ENCODE data around the gene SHROOM3. TPM values are rescaled to one million over a fixed set of nuclear protein-coding genes. Genes with fewer than 3 reads are reported as not detected.

SHROOM3 gene
- total and polyA plus RNA-seq, 2 of the 13 experiments (the other 11 are each of a cell fraction or from before 2014, with no cell fraction given) = 0.01 TPM; not detected in 1

GRCh38 chr4:76709772-76710090 lies 274.7 kb downstream of the SHROOM3 start:
- Histone ChIP-seq H3K79me2 (ENCODE audit: insufficient read depth, low read length) (no peaks in the 10 kb centered on the region), H3K27ac (ENCODE audit: extremely low read length, insufficient read depth, low read length) (no peak overlapping the region)
- 30% methylated on average over 7 of the region's 7 CpGs for WGBS (ENCODE audit: low lambda C conversion rate)

More at GRCh38 chr4:76709772-76710090, 274.7 kb downstream of the SHROOM3 start:
- no peak overlapping the region for H2AFZ ChIP-seq (ENCODE audit: low read length)
- ChIA-PET POLR2A (no interaction called here), CTCF (ENCODE audit: low intra/inter-chr PET ratio, low total read pairs) (no interaction called here)
- H3K9ac ChIP-seq (ENCODE audit: insufficient read depth, low read depth, low read length) = no peak overlapping the region
- H3K27me3 ChIP-seq (ENCODE audit: control insufficient read depth in 1 of 2, insufficient read depth in 2 of 2, low read length in 2 of 2) = peaks cover 1 to 7% of the 10 kb centered on the region in 2 experiments; a peak in 1 of 5 replicates
- DNase-seq (ENCODE audit: low spot score) = no peak
- H3K36me3 ChIP-seq (replicated peaks in 1 of 2; ENCODE audit: control insufficient read depth in 1 of 2, insufficient read depth in 2 of 2, low read length in 2 of 2) = no peaks in the 10 kb centered on the region
- H3K4me3 ChIP-seq (replicated peaks in 1 of 3; ENCODE audit: insufficient read depth in 1 of 3, low read depth in 2 of 3, low read length in 3 of 3) = no peak overlapping the region
- intact Hi-C loops (cut with micrococcal nuclease; ENCODE audit: unreplicated experiment) (no loop called here), in situ Hi-C loops (cut with HindIII; ENCODE audit: extremely low pct_ligation_motif_present, low pct_unique_long_range_greater_than_20kb) (no loop called here)
- no peak for ATAC-seq
- no peak overlapping the region for H3K4me2 ChIP-seq (ENCODE audit: low read depth, low read length)
- peaks cover 14% of the 10 kb centered on the region for H3K4me1 ChIP-seq (ENCODE audit: insufficient read depth, low read length)
- FAIRE-seq = no peak
- H3K9me3 ChIP-seq (ENCODE audit: low read length) = no peaks in the 10 kb centered on the region
- TF ChIP-seq IRX3 (CRISPR knock-in tag; IDR thresholded peaks at IDR 0.05; ENCODE audit: borderline replicate concordance, low read depth) (no peak), ZNF264 (CRISPR knock-in tag; IDR thresholded peaks at IDR 0.05) (no peak), TRAFD1 (CRISPR knock-in tag; IDR thresholded peaks at IDR 0.05; ENCODE audit: borderline replicate concordance) (no peak), SP5 (CRISPR knock-in tag; IDR thresholded peaks at IDR 0.05; ENCODE audit: borderline replicate concordance, low read depth) (no peak), ZSCAN30 (CRISPR knock-in tag; IDR thresholded peaks at IDR 0.05) (no peak), HOXA3 (CRISPR knock-in tag; IDR thresholded peaks at IDR 0.05) (no peak), ZHX2 (IDR thresholded peaks at IDR 0.05; ENCODE audit: low read depth) (no peak), ZHX2 (CRISPR knock-in tag; IDR thresholded peaks at IDR 0.05; ENCODE audit: borderline replicate concordance) (no peak), PLRG1 (conservative IDR thresholded peaks at IDR 0.05) (no peak), DNMT1 (CRISPR knock-in tag; IDR thresholded peaks at IDR 0.05) (no peak), ZNF460 (CRISPR knock-in tag; IDR thresholded peaks at IDR 0.05; ENCODE audit: borderline replicate concordance) (no peak)
- no peaks in the 10 kb centered on the region for H4K20me1 ChIP-seq (ENCODE audit: insufficient read depth, low read length)
- BruUV-seq (replicated peaks) = no TSS peak

All from HepG2 (cell line).